CD4-positive, alpha-beta T cell treated with Interferon gamma for 1 hour (primary cell): ENCODE measurements around the gene MIGA1.
"Not testable (repeated sequence)": the region's sequence is repeated elsewhere in the genome, so short reads cannot be mapped to it uniquely, and the experiment has no call there.

ENCODE experiments used
- DNase-seq: peaks from one replicate; pipeline ENCODE4 v3.0.0-alpha.2; 2020

Gene MIGA1

GRCh38 chr1:77850082-77850481 lies 70.6 kb downstream of the MIGA1 start:
- DNase-seq, result no peak

GRCh38 chr1:77857552-77857951 lies 78.1 kb downstream of the MIGA1 start:
- no peak for DNase-seq

GRCh38 chr1:77858725-77859124 lies 79.3 kb downstream of the MIGA1 start:
- no peak for DNase-seq

- no peak for DNase-seq
Measured at GRCh38 chr1:77859248-77859647, 79.8 kb downstream of the MIGA1 start.

DNA sequence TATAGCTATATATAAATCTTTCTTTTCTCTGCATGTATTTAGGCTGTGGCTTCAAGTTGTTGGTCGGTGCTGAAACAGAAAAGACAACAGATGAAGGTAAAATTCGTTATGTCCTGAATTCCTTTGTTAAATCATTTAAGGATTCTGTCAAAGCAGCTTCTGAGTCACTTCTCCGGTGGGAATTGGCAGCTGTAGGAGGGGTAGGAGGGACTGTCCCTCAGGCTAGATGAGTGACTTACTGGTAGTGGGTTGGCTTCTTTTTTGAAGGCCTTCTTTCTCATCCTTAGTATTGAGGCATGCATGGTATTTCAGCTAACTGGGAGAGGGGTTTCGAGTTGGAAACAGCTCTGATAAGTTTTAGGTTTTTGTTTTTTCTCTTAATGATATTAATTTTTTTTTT lies 86.8 kb downstream of the MIGA1 start:
- no peak for DNase-seq

GRCh38 chr1:77872645-77873044 lies 93.2 kb downstream of the MIGA1 start:
- no peak for DNase-seq

DNA sequence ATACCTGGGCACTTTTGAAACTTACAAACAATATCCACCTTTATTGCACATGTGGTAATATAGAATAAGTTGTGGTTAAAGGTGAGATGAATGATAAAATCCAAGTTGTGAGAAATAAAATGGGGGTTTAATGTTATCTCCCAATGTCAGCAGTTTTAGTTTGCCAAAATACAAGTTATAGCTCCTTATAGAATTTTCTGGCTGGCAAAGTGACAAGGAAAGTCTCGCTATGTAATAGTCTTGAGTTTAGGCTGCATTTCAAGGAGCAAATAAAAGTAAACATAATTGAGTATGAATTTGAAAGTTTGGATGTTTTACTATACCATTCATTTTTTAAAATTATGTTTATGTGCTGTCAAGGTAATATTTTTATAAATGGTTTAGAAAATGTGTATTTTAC lies 94.0 kb downstream of the MIGA1 start:
- DNase-seq, result no peak

- no peak for DNase-seq
Measured at GRCh38 chr1:77874804-77875445, 95.5 kb downstream of the MIGA1 start.

GRCh38 chr1:77876884-77877283 lies 97.4 kb downstream of the MIGA1 start:
- DNase-seq, result no peak

DNA sequence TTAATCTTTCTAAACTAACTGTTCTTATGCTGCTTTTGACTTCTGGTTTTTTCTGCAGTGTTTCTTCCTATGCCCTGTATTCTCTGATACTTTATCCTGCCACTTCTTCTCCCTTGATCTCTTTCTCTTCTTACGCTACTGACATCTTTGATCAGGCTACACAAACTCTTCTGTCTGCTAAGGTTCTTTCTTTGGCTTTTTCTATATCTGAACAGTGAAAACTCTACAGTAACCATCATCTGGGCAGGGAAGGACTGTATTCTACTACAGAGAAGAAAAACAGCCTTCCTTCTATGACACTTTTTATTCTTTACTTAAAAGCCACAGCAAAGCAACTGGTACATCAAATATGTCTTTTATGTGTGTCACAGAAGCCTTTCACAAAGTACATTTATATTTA lies 101.6 kb downstream of the MIGA1 start:
- DNase-seq, result no peak

DNA sequence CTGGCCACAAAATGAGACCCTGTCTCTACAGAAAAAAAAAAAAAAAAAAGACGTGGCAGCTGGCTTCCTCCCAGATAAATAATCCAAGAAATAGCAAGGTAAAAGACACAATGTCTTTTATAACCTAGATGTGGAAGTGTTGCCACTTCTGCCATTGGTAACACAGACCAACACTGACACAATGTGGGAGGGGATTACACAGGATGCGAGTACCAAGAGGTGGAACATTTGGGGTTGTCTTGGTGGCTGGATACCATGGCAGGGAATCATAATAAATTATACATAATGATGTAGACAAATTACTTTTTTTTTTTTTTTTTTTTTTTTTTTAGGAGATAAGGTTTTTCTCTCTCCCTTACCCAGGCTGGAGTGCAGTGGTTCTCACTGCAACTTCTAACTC lies 103.0 kb downstream of the MIGA1 start:
- DNase-seq, result no peak

DNA sequence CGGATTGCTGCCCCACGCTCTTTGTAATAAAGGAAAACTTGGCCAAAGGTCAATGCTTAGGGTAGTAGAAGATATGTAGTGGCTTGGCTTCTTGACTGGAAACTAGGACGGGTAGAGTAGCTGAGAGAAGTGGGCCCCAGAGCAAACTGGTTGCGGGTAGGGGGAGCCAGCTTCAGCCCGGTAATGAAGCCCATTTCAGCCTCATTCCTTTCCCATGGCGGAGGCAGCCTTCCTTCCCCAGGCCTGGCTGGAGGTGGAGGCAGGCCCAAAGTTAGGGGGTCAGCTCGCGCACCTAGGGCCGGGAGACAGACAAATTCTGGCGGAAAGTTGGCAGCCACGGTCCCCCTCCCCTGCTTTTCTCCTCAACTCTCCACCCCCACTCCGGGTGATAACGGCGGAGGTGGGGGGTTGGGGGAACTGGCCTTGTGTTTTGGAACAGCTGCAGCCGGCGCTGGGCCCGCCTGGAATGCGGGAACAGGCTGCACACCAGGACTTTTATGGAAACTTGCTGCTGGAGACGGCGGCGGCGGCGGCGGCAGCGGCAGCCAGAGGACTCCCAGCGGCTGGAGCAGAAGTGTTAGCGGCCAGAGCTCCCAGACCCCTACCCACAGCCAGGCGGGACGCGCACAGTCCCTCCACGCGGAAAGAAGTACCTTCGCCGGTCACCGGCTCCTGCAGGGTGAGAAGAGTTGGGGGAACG lies 108.8 kb downstream of the MIGA1 start, which contains the start of gene NEXN:
Gene NEXN (plus strand): TSS at position 544 of the 700 bp plus-strand sequence. CDS start 27,483 bp downstream, outside the sequence.
- no peak for DNase-seq

DNA sequence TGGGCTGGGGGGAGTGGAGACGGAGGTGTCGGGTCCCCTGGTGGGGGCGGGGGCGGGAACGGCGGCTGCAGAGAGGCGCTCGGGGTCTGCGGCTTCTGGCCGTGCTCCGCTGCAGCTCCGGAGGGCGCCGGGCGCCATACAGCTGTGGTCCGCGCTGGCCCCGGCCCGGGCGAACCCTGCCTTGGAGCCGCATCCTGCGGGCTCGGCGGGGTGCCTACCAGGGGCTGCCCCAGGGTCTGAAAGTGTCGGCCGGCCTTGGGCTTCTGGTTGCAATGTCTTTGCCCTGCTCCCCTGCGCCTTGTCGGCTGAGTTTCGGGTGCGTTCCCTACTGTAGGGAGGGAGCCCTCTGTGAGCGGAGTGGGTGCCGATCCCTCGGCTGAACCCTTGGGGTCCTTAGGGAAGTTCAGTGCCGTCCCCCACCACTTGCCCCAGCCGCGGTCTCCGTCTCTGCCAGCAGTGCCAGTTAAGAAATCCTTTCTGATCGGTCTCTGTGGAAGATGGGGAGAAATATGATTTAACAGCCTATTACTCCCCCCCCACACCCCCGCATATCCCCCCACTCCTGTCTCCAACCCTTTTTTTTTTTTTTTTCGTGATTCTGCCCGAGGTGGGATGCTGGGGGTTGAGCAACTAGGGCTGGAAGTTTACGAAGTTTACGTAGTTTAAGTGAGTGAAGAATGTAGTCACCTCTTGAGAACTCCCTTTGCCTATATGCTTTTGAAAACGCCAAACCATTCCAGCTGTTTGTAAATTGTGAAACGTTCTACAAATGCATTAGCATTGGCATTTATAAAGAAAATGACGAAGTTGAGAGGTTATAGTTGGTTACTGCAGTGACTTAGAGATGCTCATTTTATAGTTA lies 109.6 kb downstream of the MIGA1 start:
- DNase-seq, result no peak

- DNase-seq, result no peak
Measured at GRCh38 chr1:77889671-77890070, 110.2 kb downstream of the MIGA1 start.

DNA sequence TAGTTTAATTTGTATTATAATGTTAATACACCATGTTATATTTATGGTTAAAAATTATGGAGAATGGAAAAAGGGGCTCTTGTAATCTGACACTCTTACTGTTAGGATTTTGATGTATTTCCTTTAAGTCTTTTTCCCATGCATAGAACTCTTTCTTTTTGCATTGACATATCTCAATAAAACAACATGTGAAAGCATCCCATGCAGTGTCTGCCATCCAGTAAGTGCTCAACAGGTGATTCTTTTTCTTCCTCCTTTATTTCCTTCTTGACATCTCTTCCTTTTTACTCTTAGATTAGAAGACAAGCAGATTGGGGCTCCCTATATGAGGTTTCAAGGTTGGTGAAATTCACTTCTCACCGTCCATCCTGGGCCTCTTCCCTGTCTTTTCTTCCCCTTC lies 111.8 kb downstream of the MIGA1 start:
- no peak for DNase-seq

DNA sequence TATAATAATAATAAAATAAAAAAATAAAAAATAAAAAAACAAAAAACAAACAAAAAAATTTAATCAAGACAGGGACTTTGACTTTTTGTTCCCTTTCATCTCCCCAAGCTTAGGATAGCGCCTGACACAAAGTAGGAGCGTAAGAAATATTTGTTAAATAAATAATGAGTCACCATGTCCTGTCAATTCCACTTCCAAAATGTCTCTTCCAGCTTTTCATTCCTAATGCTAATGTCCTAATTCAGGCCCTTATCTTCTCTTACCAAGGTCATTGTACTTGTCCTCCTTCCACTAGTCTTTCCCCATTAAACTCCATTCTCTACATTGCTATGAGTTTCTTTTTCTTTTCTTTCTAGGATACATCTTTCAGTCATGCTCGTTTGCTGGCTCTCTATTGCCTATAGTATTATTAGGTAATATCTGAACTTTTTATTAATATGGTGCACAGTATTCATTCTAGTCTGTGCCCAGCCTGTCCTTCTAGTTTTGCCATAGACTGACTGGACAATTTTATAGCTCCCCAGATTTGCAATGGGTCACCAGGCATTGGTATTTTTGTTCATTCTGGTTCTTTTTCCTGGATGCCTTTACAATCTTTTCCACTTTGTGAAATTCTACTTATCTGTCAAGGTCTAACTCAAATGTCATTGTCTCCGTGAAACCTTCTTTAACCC lies 120.3 kb downstream of the MIGA1 start:
- no peak for DNase-seq

DNA sequence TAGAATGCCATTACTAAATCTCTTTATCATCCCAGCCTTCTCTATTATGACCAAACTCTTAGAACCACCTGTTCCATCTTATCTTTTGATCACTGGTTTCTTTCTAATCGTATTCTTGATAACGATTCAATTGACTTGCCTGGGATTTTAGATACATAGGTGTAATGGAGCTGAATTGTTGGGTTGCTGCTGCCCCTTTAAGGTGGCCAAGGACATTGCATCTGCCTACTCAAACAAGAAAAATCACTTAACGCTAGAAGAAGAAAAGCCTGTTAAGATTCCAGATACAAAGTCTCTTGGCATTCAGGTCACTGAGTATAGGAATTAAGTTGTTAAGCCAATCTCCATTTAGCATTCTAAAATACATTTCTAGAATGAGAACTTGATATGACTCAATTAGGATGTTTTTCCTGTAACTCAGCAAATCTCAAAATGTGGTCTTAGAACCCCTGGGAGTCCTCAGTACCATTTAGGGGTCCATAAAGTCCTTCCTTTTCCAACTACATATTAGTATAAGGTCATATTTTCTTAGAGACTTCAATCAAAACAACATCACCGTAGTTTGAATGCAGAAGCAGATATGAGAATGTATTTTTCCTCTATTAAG lies 121.3 kb downstream of the MIGA1 start:
- no peak for DNase-seq

DNA sequence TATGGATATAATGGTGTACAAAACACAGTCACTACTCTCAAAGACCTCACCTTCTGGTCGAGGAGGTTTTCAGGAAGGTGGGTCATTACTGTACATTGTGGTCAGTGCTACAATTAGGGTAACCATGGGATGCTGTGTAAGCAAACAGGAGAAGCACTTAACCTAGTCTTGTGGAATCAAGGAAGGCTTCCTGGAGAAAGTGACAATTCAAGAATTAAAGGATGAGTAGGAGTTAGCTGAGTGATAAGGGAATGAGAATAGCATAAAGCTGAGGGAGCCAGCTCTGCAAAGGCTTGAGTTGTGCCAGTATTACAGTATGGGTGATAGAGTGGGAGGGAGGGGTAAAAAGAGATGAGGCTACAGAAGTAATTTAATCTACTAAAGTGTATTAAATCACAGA lies 126.2 kb downstream of the MIGA1 start:
- no peak for DNase-seq

GRCh38 chr1:77906019-77906545 lies 126.6 kb downstream of the MIGA1 start:
- DNase-seq, result no peak

- no peak for DNase-seq
Measured at GRCh38 chr1:77906624-77907023, 127.2 kb downstream of the MIGA1 start.

DNA sequence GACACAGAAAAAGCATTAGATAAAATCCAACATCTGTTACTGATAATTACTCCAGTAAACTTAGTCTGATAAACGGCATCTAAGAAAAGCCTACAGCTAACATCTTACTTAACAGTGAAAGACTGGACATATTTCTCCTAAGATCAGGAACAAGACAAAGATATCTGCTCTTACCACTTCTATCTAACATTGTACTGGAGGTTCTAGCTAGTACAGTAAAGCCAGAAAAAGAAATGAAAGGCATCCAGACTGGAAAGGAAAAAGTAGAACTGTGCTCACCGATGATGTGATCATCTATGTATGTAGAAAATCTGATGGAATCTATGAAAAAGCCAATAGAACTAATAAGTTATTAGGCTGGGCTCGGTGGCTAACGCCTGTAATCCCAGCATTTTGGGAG lies 130.7 kb downstream of the MIGA1 start:
- DNase-seq, result no peak

- not testable (repeated sequence) for DNase-seq
Measured at GRCh38 chr1:77918918-77919317, 139.5 kb downstream of the MIGA1 start.
